Heart right ventricle (tissue), 16 donors: ENCODE results near the gene FGF3. TPM values are rescaled to one million over a fixed set of nuclear protein-coding genes. Genes with fewer than 3 reads are reported as not detected.

Experiments
- ATAC-seq, 8 donors: fragments of 200-7000 bp; cut with Tn5 transposase; one replicate each; pipeline ENCODE4 v1.9.1; 2020; ENCODE audit warnings: mild to moderate bottlenecking in 8 of 8, moderate library complexity in 8 of 8, moderate number of reproducible peaks in 1 of 8
- DNase-seq, 2 donors: peaks; one replicate each; pipeline ENCODE4 v3.0.0-alpha.2; 2020
- H3K27ac ChIP-seq, 10 donors: fragments of 200-600 bp; sonication (generic) in 2 of 10; one replicate each; pipeline versions ENCODE4 v1.5.0 to v1.8.0; 2020 to 2022; ENCODE audit warnings: mild to moderate bottlenecking in 3 of 10
- H3K27me3 ChIP-seq, 7 donors: fragments of 200-600 bp; one replicate each; pipeline ENCODE4 v1.8.0; 2021 to 2022; ENCODE audit warnings: mild to moderate bottlenecking in 2 of 7
- H3K36me3 ChIP-seq, 9 donors: fragments of 200-600 bp; sonication (generic) in 1 of 9; one replicate each; pipeline versions ENCODE4 v1.5.0 to v1.8.0; 2020 to 2022; ENCODE audit warnings: mild to moderate bottlenecking in 2 of 9
- H3K4me1 ChIP-seq, 9 donors: fragments of 200-600 bp; sonication (generic) in 1 of 9; one replicate each; pipeline versions ENCODE4 v1.5.0 to v1.8.0; 2020 to 2022; ENCODE audit warnings: mild to moderate bottlenecking in 4 of 9
- H3K4me3 ChIP-seq, 10 donors: fragments of 200-600 bp; sonication (generic) in 2 of 10; one replicate each; pipeline versions ENCODE4 v1.5.0 to v1.8.0; 2020 to 2022; ENCODE audit warnings: mild to moderate bottlenecking in 7 of 10, moderate library complexity in 2 of 10
- H3K9me3 ChIP-seq, 11 donors: fragments of 200-600 bp in 10 of 11; sonication (generic) in 2 of 11; one replicate each; pipeline versions ENCODE4 v1.5.0 to v1.8.0; 2013 to 2022; ENCODE audit warnings: mild to moderate bottlenecking in 2 of 11, control low read depth in 1 of 11, moderate library complexity in 1 of 11
- WGBS, 2 donors: extraction: QIAGEN DNeasy Blood & Tissue Kit; methylation state at CpG; one replicate each; pipeline ENCODE4 v1.1.7; 2013; ENCODE audit warnings: inconsistent platforms in 1 of 2; 5-methylcytosine and 5-hydroxymethylcytosine counted together
- intact Hi-C, 10 donors: fragments of 100-400 bp; cut with DNase I; formaldehyde crosslinking; loops; one replicate each; pipeline versions ENCODE4 v1.11.1 to v1.14.2; 2022
- polyA plus RNA-seq, 2 donors: library from polyadenylated mRNA; stranded (reverse); fragments of 200-250 nt; gene quantifications; one replicate each; pipeline ENCODE4 v1.2.3, GENCODE V29; 2013
- total RNA-seq, 10 donors: library from RNA; stranded (reverse); fragmentation: NEBNext Ultra II Directional in 3 of 10; extraction: Animal tissue kit (Norgen Biotek cat#: 25700) in 3 of 10; gene quantifications; one replicate each; pipeline versions ENCODE4 v1.2.1 to v1.2.4, GENCODE V29; 2021 to 2023
- TF ChIP-seq, protein P1 (sequence below), 9 donors: fragments of 200-600 bp; sonication (generic) in 2 of 9; IDR thresholded peaks; one replicate each; pipeline versions ENCODE4 v1.5.0 to v1.8.0; 2021 to 2022; ENCODE audit warnings: antibody characterized with exemption in 9 of 9, mild to moderate bottlenecking in 5 of 9, moderate library complexity in 1 of 9
- donor health status: Arrhythmogenic right ventricular cardiomyopathy.
- donor health status: ischemic (EF 13 %, LVEDD 7.1; RV severe dilation, severe dysfunction).
- donor health status: healthy with polysubstance abuse.
- donor health status: DM: no; HTN: yes; CAD: no.
- donor health status: DM: no; HTN: no; CAD: no.
- donor health status: ischemic (EF 25% LVEDD 6.9; RV normal size, moderate dysfunction).
- donor health status: ischemic (EF 25% LVEDD 5.7; RV mildly dilated, moderate dysfunction).
- donor health status: healthy.
- donor health status: DM: yes; HTN: yes; CAD: no.
- donor health status: Ischemic cardiomyopathy.
- donor health status: ischemic (EF 35%, LVEDD 5.7; RV mildly dilated, moderate dysfunction).
- donor health status: nonischemic (EF 11% LVEDD 7.7; RV severe dilation, severe dysfunction).
- donor health status: DM: yes; HTN: yes; CAD: no.
- donor health status: PGD.
- donor health status: ischemic (EF 29% LVEDD 5.4; RV normal size, mild dysfunction).
- donor health status: nonischemic (EF 23%, LVEDD 6.1; RV moderate dilation, normal function).

FGF3 gene
- total and polyA plus RNA-seq, 12 donors = not detected

DNA sequence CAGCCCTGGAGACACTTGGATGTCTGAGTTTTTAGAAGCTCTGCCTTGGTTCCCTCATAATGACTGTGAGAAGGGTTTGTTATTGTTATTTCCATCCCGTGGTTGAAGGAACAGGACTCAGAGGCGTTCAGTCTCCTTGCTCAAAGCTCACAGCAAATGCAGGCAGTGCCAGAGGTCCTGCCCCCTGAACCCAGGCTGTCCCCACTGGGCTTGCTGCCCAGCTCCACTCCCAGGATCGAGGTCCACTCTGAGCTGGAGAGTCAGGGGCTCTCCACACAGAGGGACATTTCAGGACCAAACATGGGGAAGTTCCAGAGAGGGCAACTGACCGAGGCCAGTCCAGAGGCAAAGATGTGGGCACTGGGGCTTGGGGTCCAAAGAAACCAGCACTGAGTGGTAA, 58.9 kb downstream of the FGF3 start:
- TF ChIP-seq, protein P1, sequence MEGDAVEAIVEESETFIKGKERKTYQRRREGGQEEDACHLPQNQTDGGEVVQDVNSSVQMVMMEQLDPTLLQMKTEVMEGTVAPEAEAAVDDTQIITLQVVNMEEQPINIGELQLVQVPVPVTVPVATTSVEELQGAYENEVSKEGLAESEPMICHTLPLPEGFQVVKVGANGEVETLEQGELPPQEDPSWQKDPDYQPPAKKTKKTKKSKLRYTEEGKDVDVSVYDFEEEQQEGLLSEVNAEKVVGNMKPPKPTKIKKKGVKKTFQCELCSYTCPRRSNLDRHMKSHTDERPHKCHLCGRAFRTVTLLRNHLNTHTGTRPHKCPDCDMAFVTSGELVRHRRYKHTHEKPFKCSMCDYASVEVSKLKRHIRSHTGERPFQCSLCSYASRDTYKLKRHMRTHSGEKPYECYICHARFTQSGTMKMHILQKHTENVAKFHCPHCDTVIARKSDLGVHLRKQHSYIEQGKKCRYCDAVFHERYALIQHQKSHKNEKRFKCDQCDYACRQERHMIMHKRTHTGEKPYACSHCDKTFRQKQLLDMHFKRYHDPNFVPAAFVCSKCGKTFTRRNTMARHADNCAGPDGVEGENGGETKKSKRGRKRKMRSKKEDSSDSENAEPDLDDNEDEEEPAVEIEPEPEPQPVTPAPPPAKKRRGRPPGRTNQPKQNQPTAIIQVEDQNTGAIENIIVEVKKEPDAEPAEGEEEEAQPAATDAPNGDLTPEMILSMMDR (IDR thresholded peaks at IDR 0.05) = no peak
- no peak for DNase-seq
- Histone ChIP-seq H3K27ac (no peak overlapping the region), H3K4me1 (no peaks in the 10 kb centered on the region), H3K4me3 (no peak overlapping the region), H3K9me3 (peaks cover 0 to 23% (median 0%) of the 10 kb centered on the region in 11 donors), H3K27me3 (peaks cover 0 to 39% (median 25%) of the 10 kb centered on the region in 7 donors), H3K36me3 (no peaks in the 10 kb centered on the region)
- 51 to 60% methylated on average over 4 of the region's 4 CpGs for WGBS, 2 donors
- ATAC-seq = no peak
- intact Hi-C loops = no loop called here

Other genes with a start within 250 kb of the FGF3 start
- gene CCND1, start 178.3 kb downstream of the FGF3 start, total RNA-seq = 100 to 1,000 TPM in 9 of 10 donors, 10 to 100 TPM in 1; 88.8 to 292 (median 189) TPM
- 10 to 100 TPM; 11.4 to 30.4 TPM for gene CCND1, start 178.3 kb downstream of the FGF3 start, polyA plus RNA-seq
- 1 to 10 TPM; 7.0 to 9.7 (median 8.1) TPM for gene LTO1, start 144.1 kb downstream of the FGF3 start, total RNA-seq
- 10 to 100 TPM; 10.9 to 22.6 TPM for gene LTO1, start 144.1 kb downstream of the FGF3 start, polyA plus RNA-seq
- gene FGF19, start 115.4 kb downstream of the FGF3 start, total RNA-seq = not detected
- gene FGF19, start 115.4 kb downstream of the FGF3 start, polyA plus RNA-seq = not detected
- gene FGF4, start 44.1 kb downstream of the FGF3 start, total RNA-seq = not detected
- not detected for gene FGF4, start 44.1 kb downstream of the FGF3 start, polyA plus RNA-seq